HG02973 (cell line): ENCODE data around the gene RNF115.
A peak's percentile ranks its signal among the peaks of the same experiment; 100 is the strongest.
"Not testable (repeated sequence)": the region's sequence is repeated elsewhere in the genome, so short reads cannot be mapped to it uniquely, and the experiment has no call there.

ENCODE experiments used
- ATAC-seq: cut with Tn5 transposase; IDR thresholded peaks from one replicate; pipeline ENCODE4 v1.9.1; 2021; ENCODE audit warnings: moderate library complexity; ENCODE audit not compliant: unreplicated experiment

The RNF115 gene

DNA sequence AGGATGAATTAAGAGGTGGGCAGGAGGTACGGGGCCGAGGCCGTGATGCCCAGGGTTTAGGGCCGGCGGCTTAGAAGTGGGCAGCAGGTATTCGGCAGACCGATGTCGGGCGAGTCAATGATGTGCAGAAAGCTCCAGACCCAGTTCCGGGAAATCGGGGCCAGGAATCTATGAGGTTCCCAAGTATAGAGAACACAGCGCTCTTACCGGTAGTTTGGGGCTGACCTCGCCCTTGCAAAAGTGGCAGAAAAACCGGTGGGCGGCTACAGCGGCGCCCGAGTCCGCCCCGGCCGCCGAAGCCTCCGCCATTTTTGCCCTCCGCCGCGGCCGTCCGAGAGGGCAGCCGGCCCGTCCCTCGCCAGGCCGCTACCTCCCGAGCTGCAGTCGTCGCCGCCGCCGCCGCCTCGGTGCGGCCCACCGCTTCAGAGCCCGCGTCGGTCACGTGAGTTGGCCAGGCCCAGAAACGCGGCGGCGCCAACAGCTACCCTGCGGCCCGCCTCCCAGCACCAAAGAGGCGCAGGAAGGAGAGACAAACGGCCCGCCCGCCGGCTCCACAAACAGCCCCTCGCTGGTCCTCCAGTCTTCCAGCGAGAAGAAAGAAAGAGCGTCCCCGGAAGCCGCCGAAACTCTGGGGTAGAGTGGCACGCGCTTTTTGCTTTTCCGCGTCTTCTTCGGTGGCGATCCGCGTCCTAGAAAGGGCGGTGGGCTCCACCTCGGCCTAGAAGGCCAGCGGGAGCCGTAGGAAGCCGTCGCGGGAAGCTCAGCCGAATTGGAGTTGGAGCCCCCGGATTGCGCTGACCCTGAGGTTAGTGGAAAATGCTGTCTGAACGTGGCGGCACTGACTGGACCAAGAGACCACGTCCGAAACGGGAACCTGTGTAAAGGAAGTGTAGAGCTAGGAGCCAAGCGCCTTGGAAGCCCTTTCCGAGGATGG is at the start of gene RNF115, which contains the start of gene POLR3C:
TSS of gene RNF115 (minus strand) at position 531 of the 934 bp plus-strand sequence. CDS start at position 309, 222 bp downstream.
TSS of gene POLR3C (plus strand) at position 636 of the 934 bp plus-strand sequence. CDS start 1,577 bp downstream, outside the sequence.
- ATAC-seq, result peak; percentile 79

DNA sequence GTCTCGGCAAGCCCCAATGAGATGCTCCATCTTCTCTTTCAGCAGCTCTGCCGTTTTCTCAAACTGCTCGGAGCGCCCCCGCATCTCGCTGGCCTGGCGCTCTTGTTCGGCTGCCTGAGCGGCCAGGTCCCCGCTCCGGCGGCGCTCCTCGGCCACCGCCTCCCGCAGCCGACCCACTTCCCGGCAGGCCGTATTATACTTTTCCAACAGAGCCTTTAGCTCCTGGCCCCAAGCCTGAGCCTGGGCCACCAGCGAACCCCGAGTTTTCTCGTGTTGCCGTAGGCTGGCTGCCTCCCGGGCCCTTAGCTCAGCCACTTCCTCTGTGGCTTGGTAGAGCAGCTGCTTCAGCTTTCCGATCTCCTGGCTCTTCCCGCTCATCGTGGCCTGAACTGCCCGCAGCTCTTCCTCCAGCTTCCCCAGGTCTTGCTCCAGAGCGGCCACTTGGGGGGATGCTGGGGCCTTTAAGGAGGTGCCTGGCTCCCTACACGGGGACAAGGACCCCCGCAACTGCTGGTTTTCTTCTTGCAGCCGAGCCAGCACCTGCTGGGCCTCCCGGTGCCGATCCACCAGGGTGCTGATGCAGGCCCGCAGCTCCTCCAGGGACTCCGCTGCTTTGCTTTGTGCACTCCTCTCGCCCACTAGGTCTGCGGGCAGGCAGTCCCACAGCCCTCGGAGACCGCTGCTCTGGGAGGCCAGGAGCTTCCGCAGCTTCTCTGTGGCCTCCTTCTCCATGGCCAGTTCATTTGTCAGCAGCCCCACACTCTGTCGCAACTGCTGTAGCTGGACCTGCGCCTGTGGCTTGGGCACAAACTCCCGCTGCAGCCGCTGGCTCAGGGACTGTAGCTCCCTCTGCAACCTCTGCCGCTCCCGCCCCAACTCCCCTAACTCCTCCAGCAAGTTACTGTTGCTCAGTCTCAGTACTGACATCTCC is 48.4 kb upstream of the RNF115 start:
- ATAC-seq, result no peak

DNA sequence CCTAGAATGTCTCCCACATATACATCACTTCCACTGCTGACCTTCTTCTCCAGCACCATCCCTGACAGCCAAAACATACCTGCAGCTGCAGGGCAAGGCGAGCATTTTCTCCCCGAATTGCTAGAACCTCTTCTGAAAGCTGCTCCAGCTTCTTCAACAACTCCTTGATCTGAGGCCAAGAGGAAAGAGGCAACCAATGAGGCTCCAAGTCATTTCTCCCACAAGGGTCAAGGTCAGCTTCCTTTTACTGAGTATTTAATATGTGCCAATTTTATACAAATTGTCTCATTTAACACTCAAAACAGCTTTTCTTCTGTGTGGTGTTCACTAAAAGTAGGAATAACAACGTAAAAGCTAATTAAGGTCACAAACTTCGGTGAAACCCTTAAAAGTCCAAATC is 44.3 kb upstream of the RNF115 start:
- no peak for ATAC-seq

DNA sequence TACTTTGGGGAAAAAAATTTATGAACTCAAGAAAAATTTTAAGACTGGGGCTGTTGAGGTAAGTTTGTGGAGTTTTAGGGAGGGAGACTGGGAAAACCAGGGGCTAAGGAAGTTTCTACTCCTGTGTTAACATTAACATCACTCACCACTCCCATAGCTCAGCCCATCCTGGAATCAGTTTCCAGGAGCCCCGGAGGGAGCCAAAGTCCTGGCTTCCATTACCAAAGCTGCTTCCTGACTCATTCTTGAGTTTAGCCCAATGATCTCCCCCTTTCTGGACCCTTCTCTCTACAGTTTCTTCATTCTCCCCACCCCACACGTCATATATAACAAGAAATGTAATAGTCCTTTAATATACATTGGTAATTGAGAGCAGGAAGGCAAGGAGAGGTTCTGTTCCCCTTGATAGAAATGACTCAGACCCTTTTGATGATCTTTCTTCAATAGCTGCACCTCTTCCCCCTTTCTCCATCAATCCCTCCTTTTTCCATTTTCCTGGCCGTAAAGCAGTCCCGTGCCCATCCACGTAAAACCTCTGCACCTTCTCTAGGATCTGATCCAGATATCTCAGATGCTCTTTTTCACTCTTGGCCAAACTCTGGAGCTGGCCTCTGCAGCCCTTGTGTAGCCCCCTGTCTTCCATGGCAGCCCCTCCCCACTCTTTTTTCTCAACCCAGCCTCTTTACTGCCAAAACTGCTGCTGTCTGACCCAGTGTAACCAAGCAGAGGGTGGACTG is 39.6 kb upstream of the RNF115 start:
- no peak for ATAC-seq

DNA sequence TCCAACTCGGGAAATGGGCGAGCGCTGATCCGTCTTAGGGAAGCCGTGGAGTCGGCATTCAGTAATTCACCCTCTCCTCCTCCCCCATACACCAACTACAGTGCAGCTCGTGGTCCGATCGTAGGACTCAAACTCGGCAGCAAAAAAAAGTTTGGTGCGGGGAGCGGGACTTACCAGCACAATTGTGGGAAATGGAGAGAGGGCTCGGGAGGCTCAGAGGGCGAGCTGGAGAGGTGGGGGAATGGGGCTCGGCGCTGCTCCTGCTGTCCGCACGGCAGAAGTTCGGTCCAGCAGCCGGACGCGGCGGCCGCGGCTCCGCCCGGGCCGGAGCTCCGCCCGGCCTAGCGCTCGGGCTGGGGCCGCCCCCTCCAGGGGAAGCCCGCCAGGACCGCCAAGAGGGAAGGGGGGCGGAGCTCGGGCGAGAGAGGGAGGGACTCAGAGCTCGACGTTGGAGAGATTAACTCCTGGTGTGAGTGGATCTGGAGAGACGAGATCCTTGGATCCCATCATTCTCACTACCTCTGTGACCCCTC is 35.7 kb upstream of the RNF115 start:
- ATAC-seq, result peak; percentile 71

DNA sequence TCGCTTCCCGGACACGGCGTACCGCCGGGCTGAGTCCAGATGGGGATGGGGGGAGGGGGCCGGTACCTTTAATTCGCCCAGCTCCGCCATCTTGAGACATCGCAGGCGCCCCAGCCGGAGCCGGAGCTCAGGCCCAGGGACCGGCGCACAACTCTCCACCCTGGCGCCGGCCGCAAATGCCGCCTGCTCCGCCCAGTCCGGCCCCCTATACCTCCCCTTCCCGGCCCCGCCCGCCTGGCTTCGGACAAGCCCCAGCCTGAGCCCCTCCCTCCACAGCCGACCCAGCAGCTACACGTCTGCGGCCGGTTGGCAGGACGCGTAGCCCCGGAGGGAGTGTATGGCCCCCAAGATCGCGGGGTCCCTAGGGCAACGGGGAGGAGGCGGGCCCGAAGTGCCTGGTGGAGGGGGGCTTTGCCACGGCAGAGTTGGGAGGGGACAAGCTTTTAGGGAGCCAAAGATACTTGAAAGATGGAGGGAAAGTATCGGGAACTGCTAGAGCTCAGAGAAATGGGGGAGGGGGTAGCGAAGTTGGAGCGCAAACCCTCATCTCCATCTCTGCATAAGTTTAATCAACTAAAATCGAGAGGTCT is 35.1 kb upstream of the RNF115 start, which contains the start of gene PIAS3:
TSS of gene PIAS3 (minus strand) at position 181 of the 590 bp plus-strand sequence. CDS start at position 90, 91 bp downstream.
- ATAC-seq, result peak; percentile 76

DNA sequence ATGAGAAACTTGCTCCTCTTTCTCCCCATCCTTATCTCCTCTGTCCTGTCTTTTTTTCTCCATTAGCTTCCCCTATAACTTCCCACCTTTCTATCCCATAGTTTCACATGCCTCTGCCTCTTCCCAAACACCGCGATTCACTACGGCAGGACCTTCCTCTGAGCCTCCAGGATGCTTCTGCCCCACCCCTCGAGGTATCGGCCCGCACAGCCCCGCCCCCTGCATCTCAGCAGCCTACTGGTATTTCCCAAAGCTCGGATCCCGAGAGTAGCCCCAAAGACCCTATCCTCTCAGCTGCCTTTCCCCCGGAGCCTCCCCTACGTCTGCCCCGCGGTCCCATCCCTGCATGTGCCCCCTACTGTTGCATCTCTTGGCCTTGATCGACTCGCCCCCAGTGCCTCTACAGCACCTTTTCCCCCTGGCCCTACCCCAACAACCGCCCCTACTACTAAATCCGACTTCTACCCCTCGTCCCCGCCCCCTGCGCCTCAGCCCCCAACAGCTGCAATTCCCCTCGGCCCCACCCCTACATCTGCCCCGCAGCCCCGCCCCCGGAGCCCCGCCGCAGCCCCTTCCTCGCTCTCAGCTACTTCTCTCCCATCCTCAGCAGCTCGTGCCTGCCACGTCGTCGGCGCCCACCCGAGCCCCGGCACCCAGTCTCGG is 34.5 kb upstream of the RNF115 start:
- ATAC-seq, result no peak

DNA sequence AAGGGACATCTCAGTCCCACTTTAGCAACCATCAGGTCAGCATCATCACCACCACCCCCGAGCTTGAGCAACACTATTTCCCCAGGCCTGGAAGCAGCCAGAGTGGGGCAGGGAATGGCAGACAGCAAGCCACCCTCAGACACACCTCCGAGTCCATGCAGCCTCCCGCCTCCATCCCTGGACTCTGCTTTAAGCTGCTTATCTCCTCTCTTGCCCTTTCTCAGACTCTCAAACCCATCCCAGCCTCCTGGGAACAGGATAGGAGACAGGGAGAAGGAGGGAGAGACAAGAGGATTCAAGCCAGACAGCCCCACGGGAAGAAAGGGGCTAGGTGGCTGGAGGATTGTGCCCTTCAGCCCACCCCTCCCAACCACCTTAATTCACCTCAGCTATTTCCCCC is 33.3 kb upstream of the RNF115 start:
- no peak for ATAC-seq

DNA sequence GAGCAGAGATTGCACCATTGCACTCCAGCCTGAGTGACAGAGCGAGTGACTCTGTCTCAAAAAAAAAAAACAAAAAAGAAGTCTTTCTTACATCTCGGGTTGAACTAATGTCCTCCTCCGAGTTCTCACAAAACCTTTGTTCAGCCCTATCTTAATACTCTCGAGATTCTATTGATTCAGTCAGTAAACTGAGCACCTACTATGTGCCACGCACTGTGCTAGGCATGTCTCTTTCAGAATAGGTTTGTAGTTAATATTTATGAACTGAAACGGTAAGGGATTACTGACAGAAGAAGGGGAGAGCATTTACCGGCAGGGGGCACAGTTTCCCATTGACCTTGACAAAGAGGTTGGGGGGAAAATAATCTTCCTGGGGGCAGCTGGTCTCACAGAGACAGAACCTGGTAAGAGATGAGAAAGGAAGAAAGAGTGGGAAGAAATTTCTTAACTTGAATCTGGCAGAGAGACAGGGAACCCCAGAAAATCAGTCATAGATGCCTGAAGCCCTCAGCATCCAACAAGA is 31.6 kb upstream of the RNF115 start:
- ATAC-seq, result no peak

DNA sequence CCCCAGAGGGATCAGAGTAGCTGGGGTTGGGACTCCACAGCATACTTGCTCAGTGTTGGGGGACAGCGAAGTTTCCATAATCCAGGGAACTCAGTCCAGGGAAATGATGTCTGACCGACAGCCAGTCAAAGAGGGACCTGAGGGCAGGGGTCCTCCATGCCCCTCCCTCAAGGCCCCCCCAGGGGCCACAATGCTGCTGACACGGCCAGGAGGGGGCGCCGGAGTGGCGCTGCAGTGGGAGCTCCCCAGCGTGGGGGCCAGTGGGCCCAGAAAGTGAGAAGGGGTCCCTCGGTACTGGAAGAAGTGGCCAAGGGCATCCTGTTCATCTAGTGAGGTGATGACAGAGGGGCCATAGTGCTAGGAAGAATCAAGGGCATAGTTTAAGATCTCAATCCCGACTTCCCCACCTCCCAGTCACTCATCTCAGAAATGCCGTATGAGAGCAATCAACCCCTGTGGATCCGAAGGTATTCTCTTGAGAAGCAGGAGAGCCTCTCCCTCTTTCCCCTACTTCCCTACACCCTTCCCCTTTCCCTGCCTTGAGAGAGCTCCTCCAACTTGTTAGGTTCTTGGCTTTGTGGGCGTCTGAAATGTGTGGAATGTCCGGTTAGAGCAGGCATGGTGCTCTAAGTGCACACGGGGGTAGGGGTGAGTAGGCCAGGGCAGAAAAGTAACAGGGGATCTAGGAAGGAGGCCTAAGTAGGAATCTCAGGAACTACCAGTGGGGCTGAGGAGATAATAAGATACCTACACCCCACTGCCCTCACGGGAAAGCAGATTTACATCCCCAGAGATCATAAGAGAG is 25.7 kb upstream of the RNF115 start:
- ATAC-seq, result no peak

DNA sequence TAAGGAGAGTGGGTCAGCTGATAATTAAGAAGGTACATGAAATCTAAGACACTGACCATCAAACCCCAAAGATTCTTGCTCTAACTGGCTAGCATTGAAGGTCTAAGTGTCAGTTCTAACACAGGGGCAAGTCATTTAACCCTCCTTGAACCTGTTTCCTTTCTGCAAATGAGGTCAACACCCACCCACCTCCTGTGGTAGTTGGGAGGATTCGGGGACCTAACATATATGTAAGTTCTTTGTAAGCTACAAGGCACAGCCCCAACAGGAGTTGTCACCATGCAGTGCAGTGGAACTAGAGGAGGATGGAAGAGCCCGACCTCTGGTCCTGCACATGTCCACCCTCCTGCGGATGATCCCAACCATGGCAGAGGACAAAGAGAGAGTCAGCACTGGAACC is 23.9 kb upstream of the RNF115 start:
- no peak for ATAC-seq

DNA sequence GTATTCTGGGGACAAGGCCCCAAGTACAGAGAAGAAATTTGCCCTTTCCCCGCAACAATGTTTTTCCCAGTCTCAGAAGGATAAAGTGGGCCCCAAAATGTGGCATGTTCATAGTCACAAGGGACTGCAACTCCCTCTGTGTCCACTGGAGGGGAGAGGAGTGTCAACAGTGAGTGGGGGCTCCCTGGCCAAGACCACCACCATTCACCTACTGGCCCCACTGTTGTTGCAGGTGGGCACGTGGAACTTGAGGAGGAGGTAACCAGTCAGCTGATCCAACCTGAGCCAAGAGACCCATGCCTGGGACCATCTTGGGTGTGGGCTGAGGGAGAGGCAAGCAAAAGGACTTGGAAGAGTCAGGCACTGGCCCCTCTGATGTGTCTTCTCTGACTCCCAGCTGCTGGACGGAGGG is 22.3 kb upstream of the RNF115 start:
- no peak for ATAC-seq

DNA sequence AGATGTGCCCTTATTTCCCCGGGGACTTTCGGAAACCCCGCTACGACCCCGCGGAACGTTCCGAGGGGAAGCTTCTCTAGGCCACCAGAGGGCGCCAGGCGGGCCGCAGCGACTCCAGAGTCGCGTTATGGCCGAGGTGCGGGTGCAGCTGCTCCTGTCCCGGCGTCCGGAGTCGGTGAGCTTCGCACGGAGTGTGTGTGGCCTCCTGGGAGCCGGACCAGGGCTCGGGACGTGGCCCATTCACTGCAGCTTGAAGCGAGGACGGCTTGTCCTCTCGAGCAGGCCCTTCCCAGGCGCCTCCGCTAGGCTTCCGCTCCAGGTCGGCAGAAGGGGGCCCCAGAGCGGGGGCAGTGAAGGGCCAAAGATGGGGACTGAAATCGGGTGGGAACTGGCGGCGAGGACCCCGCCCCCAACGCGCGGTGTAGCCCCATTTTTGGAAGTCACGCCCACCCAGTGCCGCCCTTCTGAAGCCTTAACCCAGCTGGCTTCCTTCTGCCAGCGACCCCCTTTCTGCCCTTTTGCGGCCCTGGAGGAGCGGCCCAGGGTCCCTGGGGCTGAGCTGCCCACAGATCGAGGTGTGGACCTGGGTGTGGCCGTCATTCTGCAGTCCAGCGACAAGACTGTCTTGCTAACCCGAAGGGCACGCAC is 21.7 kb upstream of the RNF115 start, which contains the start of gene NUDT17:
TSS of gene NUDT17 (plus strand) at position 117 of the 648 bp plus-strand sequence. CDS start at position 128, 11 bp downstream.
- peak; percentile 43 for ATAC-seq

DNA sequence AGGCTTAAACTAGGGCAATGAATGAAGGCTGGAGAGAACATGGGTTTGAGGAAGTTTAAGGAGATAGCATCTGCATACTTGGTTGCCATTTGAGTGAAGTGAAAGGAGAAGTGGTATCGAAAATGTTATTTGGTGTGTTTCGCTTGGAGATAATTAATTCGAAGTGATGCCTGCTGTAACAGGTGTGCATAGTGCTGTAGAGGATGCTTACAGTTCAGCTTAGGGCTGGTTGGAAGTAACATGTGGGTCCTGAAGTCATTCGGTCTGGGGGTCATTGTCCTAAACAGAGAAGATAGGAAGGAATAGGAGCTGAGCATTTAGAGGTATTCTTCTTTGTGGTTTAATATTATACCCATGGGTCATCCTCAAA is 21.2 kb upstream of the RNF115 start:
- peak; percentile 62 for ATAC-seq

DNA sequence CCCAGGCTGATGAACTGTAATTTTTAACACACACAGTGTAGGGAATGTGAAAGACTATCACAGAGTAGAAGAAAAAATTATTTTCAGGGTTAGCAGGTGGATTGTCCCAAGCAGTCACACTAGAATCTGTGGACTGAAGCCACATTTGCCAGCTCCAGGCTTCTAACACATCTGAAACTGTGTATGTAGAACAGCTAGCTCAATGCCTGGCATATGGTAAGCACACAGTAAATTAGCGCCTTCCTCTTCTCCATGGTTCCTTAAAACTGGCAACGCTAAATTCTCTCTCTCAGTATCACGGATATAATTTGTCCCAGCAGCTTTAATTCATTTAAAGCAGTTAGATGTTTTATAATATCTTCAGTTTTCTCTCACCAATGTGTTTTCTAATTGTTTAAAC is 19.1 kb upstream of the RNF115 start:
- no peak for ATAC-seq

DNA sequence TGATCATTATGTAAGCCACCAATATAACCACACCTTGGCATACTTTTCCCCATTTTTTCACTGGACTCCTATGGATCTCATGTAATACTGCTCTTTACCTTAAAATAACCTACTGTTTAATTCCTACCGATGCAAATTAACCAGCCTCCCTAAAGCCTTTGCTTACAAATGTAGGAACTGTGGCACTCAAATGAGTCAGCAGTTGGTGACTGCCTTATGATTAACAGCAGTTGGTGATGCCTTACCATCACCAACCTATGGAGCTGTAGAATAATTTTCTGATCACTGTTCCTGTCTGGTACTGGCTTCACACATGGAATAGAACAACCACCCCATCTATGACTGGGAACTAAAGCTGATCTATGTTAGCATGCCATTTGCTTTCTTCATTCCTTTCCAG is 13.8 kb upstream of the RNF115 start:
- ATAC-seq, result no peak

DNA sequence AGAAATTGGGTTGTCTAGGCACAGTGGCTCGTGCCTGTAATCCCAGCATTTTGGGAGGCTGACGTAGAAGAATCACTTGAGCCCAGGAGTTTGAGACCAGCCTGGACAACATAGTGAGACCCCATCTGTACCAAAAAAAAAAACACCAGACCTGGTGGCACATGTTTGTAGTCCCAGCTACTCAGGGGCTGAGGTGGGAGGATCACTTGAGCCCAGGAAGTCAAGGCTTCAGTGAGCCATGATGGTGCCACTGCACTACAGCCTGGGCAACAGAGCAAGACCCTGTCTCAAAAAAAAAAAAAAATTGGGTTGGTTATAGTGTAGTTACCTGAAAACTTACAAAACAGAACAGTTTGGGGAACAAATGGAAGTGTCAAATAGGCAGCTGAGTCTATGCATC is 6.9 kb upstream of the RNF115 start:
- ATAC-seq, result not testable (repeated sequence)
